ENCODE data around the gene SEC63. TPM values are rescaled to one million over a fixed set of nuclear protein-coding genes. Genes with fewer than 3 reads are reported as not detected.

SEC63 gene
- total RNA-seq, 1 experiment from 2014 or later, result 86.2 TPM

- H3K9me3 ChIP-seq (ENCODE audit: control insufficient read depth, low read depth, low read length), result no peaks in the 10 kb centered on the region
- H4K8ac ChIP-seq (replicated peaks; ENCODE audit: insufficient read length, low read depth, low read length), result no peak overlapping the region
- no peak overlapping the region for H2BK15ac ChIP-seq (ENCODE audit: low read depth, low read length)
- no peak overlapping the region for H3T11ph ChIP-seq (ENCODE audit: low read length)
- no peaks in the 10 kb centered on the region for H3K27me3 ChIP-seq (ENCODE audit: insufficient read depth, low read length)
- TF ChIP-seq CTCF (conservative IDR thresholded peaks at IDR 0.05), result no peak
- H2BK5ac ChIP-seq (ENCODE audit: insufficient read length, low read length), result no peak overlapping the region
- H3K18ac ChIP-seq (ENCODE audit: insufficient read length, low read depth, low read length), result no peak overlapping the region
- H3K4me1 ChIP-seq (ENCODE audit: insufficient read depth, low read length), result 0 out of 2 replicates have a peak, but pooled peaks cover under 1% of the 10 kb centered on the region
- H2AFZ ChIP-seq (ENCODE audit: low read length), result no peak overlapping the region
- H3K4ac ChIP-seq (ENCODE audit: low read depth, low read length), result no peak overlapping the region
- no peak overlapping the region for H3K14ac ChIP-seq (ENCODE audit: insufficient read depth, low read length)
- no peak overlapping the region for H3K27ac ChIP-seq (ENCODE audit: insufficient read length, low read depth, low read length)
- Mint-ChIP-seq H3K4me3 (no peak overlapping the region), H3K36me3 (ENCODE audit: insufficient read depth in 1 of 3, low read depth in 3 of 3) (no peaks in the 10 kb centered on the region), H3K27ac (no peak overlapping the region), H3K4me1 (peaks cover 4 to 8% of the 10 kb centered on the region in 2 experiments), H3K9me3 (no peaks in the 10 kb centered on the region), H3K27me3 (ENCODE audit: low read depth) (peaks cover 2% of the 10 kb centered on the region; the same call in 1 of the 2 replicates)
- DNase-seq, result no peak
- no peak overlapping the region for H4K91ac ChIP-seq (ENCODE audit: insufficient read length, low read depth, low read length)
- H2AK5ac ChIP-seq (ENCODE audit: insufficient read length, low read length), result no peak overlapping the region
- H3K79me1 ChIP-seq (ENCODE audit: insufficient read depth, low read depth, low read length, poor library complexity, severe bottlenecking), result no peaks in the 10 kb centered on the region
- H3K79me2 ChIP-seq (ENCODE audit: insufficient read depth, low read length), result no peaks in the 10 kb centered on the region
- H2BK12ac ChIP-seq (ENCODE audit: insufficient read length, low read depth, low read length), result no peak overlapping the region
- no peak overlapping the region for H3K9ac ChIP-seq (ENCODE audit: extremely low read depth, insufficient read length, low read length)
- WGBS (ENCODE audit: extremely low coverage, insufficient read length, low lambda C conversion rate), result no CpG with 5 or more reads among the region's 7 CpGs
- no peak overlapping the region for H3K56ac ChIP-seq (ENCODE audit: insufficient read length, low read depth, low read length)
- H4K20me1 ChIP-seq (ENCODE audit: control insufficient read depth, insufficient read depth, insufficient read length), result no peaks in the 10 kb centered on the region
- H3K23ac ChIP-seq (ENCODE audit: insufficient read length, low read depth, low read length), result no peak overlapping the region
- no peaks in the 10 kb centered on the region for H3K23me2 ChIP-seq (ENCODE audit: insufficient read length, low read depth, low read length, poor library complexity, severe bottlenecking)
- H2BK20ac ChIP-seq (ENCODE audit: low read depth, low read length, poor library complexity, severe bottlenecking), result no peak overlapping the region
- no peak overlapping the region for H2BK120ac ChIP-seq (ENCODE audit: low read depth, low read length, poor library complexity, severe bottlenecking)
- H3K4me2 ChIP-seq (ENCODE audit: insufficient read depth, insufficient read length, low read length), result no peak overlapping the region
- no peak overlapping the region for H4K5ac ChIP-seq (ENCODE audit: insufficient read length, low read depth, low read length)
These were observed 130.5 kb downstream of the SEC63 start for GRCh38 chr6:107827541-107827940.

All from H9 (cell line).